NT2/D1 (cell line): ENCODE measurements around the gene DCDC1.
A peak's percentile ranks its signal among the peaks of the same experiment; 100 is the strongest.

Source experiments
- DNase-seq: peaks from one replicate; pipeline ENCODE4 v3.0.0-alpha.2; 2011; ENCODE audit warnings: low read depth, low spot score
- H3K27me3 ChIP-seq: 2 replicates; pipeline ENCODE4 v1.6.0; 2011; ENCODE audit warnings: mild to moderate bottlenecking; ENCODE audit not compliant: insufficient read length, insufficient read depth
- H3K36me3 ChIP-seq: 2 replicates; pipeline ENCODE4 v1.6.1; 2011; ENCODE audit warnings: mild to moderate bottlenecking, low read length, mixed read lengths; ENCODE audit not compliant: insufficient read depth, insufficient read length
- H3K4me1 ChIP-seq: 2 replicates; pipeline ENCODE4 v1.5.1; 2011; ENCODE audit not compliant: insufficient read depth, insufficient read length
- H3K4me3 ChIP-seq: 2 replicates; pipeline ENCODE4 v1.5.1; 2011; ENCODE audit warnings: low read depth; ENCODE audit not compliant: insufficient read length
- H3K9ac ChIP-seq: 2 replicates; pipeline ENCODE4 v1.6.0; 2011; ENCODE audit warnings: low read depth; ENCODE audit not compliant: insufficient read length
- H3K9me3 ChIP-seq: 2 replicates; pipeline ENCODE4 v1.5.1; 2011; ENCODE audit warnings: mild to moderate bottlenecking, low read length; ENCODE audit not compliant: insufficient read depth
- SUZ12 ChIP-seq: IDR thresholded peaks from 2 replicates; pipeline ENCODE4 v1.6.1; 2011; ENCODE audit not compliant: insufficient read length, insufficient read depth; ENCODE audit errors: extremely low read depth
- YY1 ChIP-seq: IDR thresholded peaks from 2 replicates; pipeline ENCODE4 v1.6.1; 2011; ENCODE audit not compliant: insufficient read length, insufficient read depth
- ZNF274 ChIP-seq: IDR thresholded peaks from 2 replicates; pipeline ENCODE4 v1.6.1; 2011; ENCODE audit warnings: mild to moderate bottlenecking, low read depth, low read length

The DCDC1 gene

GRCh38 chr11:31361743-31362142 is 7.8 kb downstream of the DCDC1 start:
- no peaks in the 10 kb centered on the region for H3K9me3 ChIP-seq
- H3K27me3 ChIP-seq: no peaks in the 10 kb centered on the region
- no peak for DNase-seq
- H3K4me3 ChIP-seq: no peak overlapping the region
- no peaks in the 10 kb centered on the region for H3K36me3 ChIP-seq
- H3K9ac ChIP-seq: no peak overlapping the region
- TF ChIP-seq SUZ12 (no peak), YY1 (no peak), ZNF274 (no peak)
- no peaks in the 10 kb centered on the region for H3K4me1 ChIP-seq

GRCh38 chr11:31355817-31356216 is 13.7 kb downstream of the DCDC1 start:
- H3K4me1 ChIP-seq: no peaks in the 10 kb centered on the region
- TF ChIP-seq SUZ12 (no peak), YY1 (no peak), ZNF274 (no peak)
- H3K4me3 ChIP-seq: no peak overlapping the region
- no peaks in the 10 kb centered on the region for H3K9me3 ChIP-seq
- DNase-seq: no peak
- no peaks in the 10 kb centered on the region for H3K36me3 ChIP-seq
- no peak overlapping the region for H3K9ac ChIP-seq
- no peaks in the 10 kb centered on the region for H3K27me3 ChIP-seq

- no peaks in the 10 kb centered on the region for H3K27me3 ChIP-seq
- no peaks in the 10 kb centered on the region for H3K36me3 ChIP-seq
- no peaks in the 10 kb centered on the region for H3K9me3 ChIP-seq
- DNase-seq: no peak
- no peak overlapping the region for H3K9ac ChIP-seq
- TF ChIP-seq YY1 (no peak), ZNF274 (no peak), SUZ12 (no peak)
- no peaks in the 10 kb centered on the region for H3K4me1 ChIP-seq
- H3K4me3 ChIP-seq: no peak overlapping the region
Observed at GRCh38 chr11:31355131-31355530, 14.4 kb downstream of the DCDC1 start.

GRCh38 chr11:31351168-31351567 is 18.4 kb downstream of the DCDC1 start:
- Histone ChIP-seq H3K4me3 (no peak overlapping the region), H3K9me3 (no peaks in the 10 kb centered on the region), H3K36me3 (no peaks in the 10 kb centered on the region), H3K9ac (no peak overlapping the region), H3K4me1 (no peaks in the 10 kb centered on the region), H3K27me3 (no peaks in the 10 kb centered on the region)
- TF ChIP-seq SUZ12 (no peak), ZNF274 (no peak)
- DNase-seq: no peak

GRCh38 chr11:31340903-31341572 is 28.5 kb downstream of the DCDC1 start:
- no peaks in the 10 kb centered on the region for H3K27me3 ChIP-seq
- H3K9me3 ChIP-seq: no peaks in the 10 kb centered on the region
- no peak overlapping the region for H3K9ac ChIP-seq
- no peaks in the 10 kb centered on the region for H3K4me1 ChIP-seq
- no peak overlapping the region for H3K4me3 ChIP-seq
- no peak for TF ChIP-seq ZNF274
- no peak for TF ChIP-seq SUZ12
- TF ChIP-seq YY1: no peak
- DNase-seq: peak; percentile 6
- H3K36me3 ChIP-seq: no peaks in the 10 kb centered on the region

GRCh38 chr11:31337806-31338205 is 31.7 kb downstream of the DCDC1 start:
- Histone ChIP-seq H3K4me1 (no peaks in the 10 kb centered on the region), H3K27me3 (no peaks in the 10 kb centered on the region), H3K36me3 (no peaks in the 10 kb centered on the region), H3K4me3 (no peak overlapping the region), H3K9me3 (peaks cover 12% of the 10 kb centered on the region; the same call in 1 of the 2 replicates), H3K9ac (no peak overlapping the region)
- DNase-seq: no peak
- TF ChIP-seq ZNF274: no peak
- TF ChIP-seq SUZ12: no peak
- TF ChIP-seq YY1: no peak

- H3K9me3 ChIP-seq: no peaks in the 10 kb centered on the region
- no peak overlapping the region for H3K4me3 ChIP-seq
- DNase-seq: no peak
- H3K9ac ChIP-seq: no peak overlapping the region
- TF ChIP-seq YY1 (no peak), ZNF274 (no peak), SUZ12 (no peak)
- H3K4me1 ChIP-seq: no peaks in the 10 kb centered on the region
- H3K27me3 ChIP-seq: no peaks in the 10 kb centered on the region
- no peaks in the 10 kb centered on the region for H3K36me3 ChIP-seq
Observed at GRCh38 chr11:31328697-31329096, 40.8 kb downstream of the DCDC1 start.

GRCh38 chr11:31327417-31327816 is 42.1 kb downstream of the DCDC1 start:
- TF ChIP-seq SUZ12 (no peak), YY1 (no peak), ZNF274 (no peak)
- no peak for DNase-seq
- Histone ChIP-seq H3K9ac (no peak overlapping the region), H3K4me3 (no peak overlapping the region), H3K9me3 (no peaks in the 10 kb centered on the region), H3K27me3 (no peaks in the 10 kb centered on the region), H3K36me3 (no peaks in the 10 kb centered on the region), H3K4me1 (no peaks in the 10 kb centered on the region)
